Liver (tissue), 9 donors: ENCODE results near the gene STK11. TPM values are rescaled to one million over a fixed set of nuclear protein-coding genes. Genes with fewer than 3 reads are reported as not detected.

Experiments
- DNase-seq: peaks from one replicate; pipeline ENCODE4 v3.0.0-alpha.2; 2017; ENCODE audit warnings: low spot score
- H3K27ac ChIP-seq, 2 donors: one replicate each; pipeline ENCODE4 v1.7.0; 2013; ENCODE audit warnings: inconsistent platforms in 2 of 2, low read length in 2 of 2, control low read depth in 1 of 2, low read depth in 1 of 2, mild to moderate bottlenecking in 1 of 2
- H3K27me3 ChIP-seq, 4 donors: one replicate each; pipeline versions ENCODE4 v1.6.1 to v1.7.0; 2013; ENCODE audit warnings: low read length in 3 of 4, inconsistent platforms in 1 of 4, mild to moderate bottlenecking in 1 of 4, moderate library complexity in 1 of 4; ENCODE audit not compliant: control insufficient read depth in 4 of 4, insufficient read depth in 4 of 4
- H3K36me3 ChIP-seq, 4 donors: one replicate each; pipeline versions ENCODE4 v1.6.1 to v1.7.0; 2013; ENCODE audit warnings: low read length in 3 of 4, mild to moderate bottlenecking in 3 of 4, low read depth in 1 of 4, moderate library complexity in 1 of 4; ENCODE audit not compliant: control insufficient read depth in 4 of 4, insufficient read depth in 3 of 4
- H3K4me1 ChIP-seq, 4 donors: one replicate each; pipeline versions ENCODE4 v1.6.1 to v1.7.0; 2013; ENCODE audit warnings: low read length in 3 of 4, mild to moderate bottlenecking in 3 of 4, moderate library complexity in 1 of 4; ENCODE audit not compliant: control insufficient read depth in 4 of 4, insufficient read depth in 4 of 4
- H3K4me3 ChIP-seq, 3 donors: one replicate each; pipeline versions ENCODE4 v1.6.1 to v1.7.0; 2013; ENCODE audit warnings: low read length in 3 of 3, control low read depth in 1 of 3, low read depth in 1 of 3, mild to moderate bottlenecking in 1 of 3
- H3K9ac ChIP-seq, 2 donors: one replicate each; pipeline ENCODE4 v1.7.0; 2013; ENCODE audit warnings: low read length in 2 of 2, mild to moderate bottlenecking in 2 of 2, moderate library complexity in 2 of 2, control low read depth in 1 of 2, low read depth in 1 of 2
- H3K9me3 ChIP-seq, 4 donors: one replicate each; pipeline versions ENCODE4 v1.6.1 to v1.7.0; 2013; ENCODE audit warnings: low read length in 3 of 4; ENCODE audit not compliant: control insufficient read depth in 4 of 4
- CTCF ChIP-seq: fragments of 150-350 bp; IDR thresholded peaks from 2 replicates; pipeline ENCODE4 v1.5.1; 2017; ENCODE audit warnings: improper control_type of control experiment, low read depth, low read length; ENCODE audit not compliant: missing input control
- GABPA ChIP-seq, 2 donors: IDR thresholded peaks in 1 of 2; conservative IDR thresholded peaks in 1 of 2; 2 replicates each; pipeline ENCODE4 v1.6.1; 2016; ENCODE audit warnings: antibody characterized with exemption in 2 of 2, mild to moderate bottlenecking in 1 of 2, moderate library complexity in 1 of 2
- HNF4A ChIP-seq, 2 donors: conservative IDR thresholded peaks; 2 replicates each; pipeline ENCODE4 v1.6.1; 2016; ENCODE audit warnings: antibody characterized with exemption in 2 of 2, mild to moderate bottlenecking in 2 of 2
- JUND ChIP-seq, 2 donors: IDR thresholded peaks; 2 replicates each; pipeline ENCODE4 v1.6.1; 2016; ENCODE audit warnings: antibody characterized with exemption in 2 of 2
- NR2F2 ChIP-seq: IDR thresholded peaks from 2 replicates; pipeline ENCODE4 v1.6.1; 2016; ENCODE audit warnings: antibody characterized with exemption
- RAD21 ChIP-seq, 2 donors: IDR thresholded peaks; 2 replicates each; pipeline ENCODE4 v1.6.1; 2016; ENCODE audit warnings: antibody characterized with exemption in 2 of 2, mild to moderate bottlenecking in 2 of 2
- RXRA ChIP-seq, 2 donors: IDR thresholded peaks; 2 replicates each; pipeline ENCODE4 v1.6.1; 2017 to 2018; ENCODE audit warnings: antibody characterized with exemption in 2 of 2, mild to moderate bottlenecking in 1 of 2
- SP1 ChIP-seq: IDR thresholded peaks from 2 replicates; pipeline ENCODE4 v1.6.1; 2018; ENCODE audit warnings: antibody characterized with exemption, mild to moderate bottlenecking
- TAF1 ChIP-seq: conservative IDR thresholded peaks from 2 replicates; pipeline ENCODE4 v1.6.1; 2016; ENCODE audit warnings: antibody characterized with exemption, mild to moderate bottlenecking
- YY1 ChIP-seq: IDR thresholded peaks from 2 replicates; pipeline ENCODE4 v1.6.1; 2016; ENCODE audit warnings: antibody characterized with exemption, mild to moderate bottlenecking
- ZBTB33 ChIP-seq: IDR thresholded peaks from 2 replicates; pipeline ENCODE4 v1.6.1; 2016; ENCODE audit warnings: antibody characterized with exemption
- WGBS: extraction: QIAGEN DNeasy Blood & Tissue Kit; methylation state at CpG from one replicate; pipeline ENCODE4 v1.1.7; 2013; 5-methylcytosine and 5-hydroxymethylcytosine counted together
- polyA plus RNA-seq, 2 donors: library from polyadenylated mRNA; stranded (reverse) in 1 of 2; unstranded in 1 of 2; fragments of 200-250 nt in 1 of 2; fragments of >200 nt in 1 of 2; fragmentation: Nextera tagmentation in 1 of 2; extraction: Ambion mirVana in 1 of 2; gene quantifications; one replicate each; pipeline versions ENCODE4 v1.2.1 to v1.2.3, GENCODE V29; 2013 to 2015
- total RNA-seq, 2 donors: library from RNA; depleted of rRNA; stranded (reverse); fragments of >200 nt; gene quantifications; one replicate each; pipeline ENCODE4 v1.2.3, GENCODE V29; 2014
- TF ChIP-seq, protein P1 (sequence below): IDR thresholded peaks from 2 replicates; pipeline ENCODE4 v1.6.1; 2016; ENCODE audit warnings: antibody characterized with exemption
- TF ChIP-seq, protein P2 (sequence below): IDR thresholded peaks from 2 replicates; pipeline ENCODE4 v1.6.1; 2016; ENCODE audit warnings: antibody characterized with exemption, mild to moderate bottlenecking
- TF ChIP-seq, protein P3 (sequence below): IDR thresholded peaks from 2 replicates; pipeline ENCODE4 v1.6.1; 2016; ENCODE audit warnings: antibody characterized with exemption
- donor health status: healthy.
- donor health status: healthy.
- donor health status: healthy.
- donor health status: healthy.
- donor health status: healthy.

The STK11 gene
- total and polyA plus RNA-seq, 4 donors: 3.0 to 126 (median 35.5) TPM

DNA sequence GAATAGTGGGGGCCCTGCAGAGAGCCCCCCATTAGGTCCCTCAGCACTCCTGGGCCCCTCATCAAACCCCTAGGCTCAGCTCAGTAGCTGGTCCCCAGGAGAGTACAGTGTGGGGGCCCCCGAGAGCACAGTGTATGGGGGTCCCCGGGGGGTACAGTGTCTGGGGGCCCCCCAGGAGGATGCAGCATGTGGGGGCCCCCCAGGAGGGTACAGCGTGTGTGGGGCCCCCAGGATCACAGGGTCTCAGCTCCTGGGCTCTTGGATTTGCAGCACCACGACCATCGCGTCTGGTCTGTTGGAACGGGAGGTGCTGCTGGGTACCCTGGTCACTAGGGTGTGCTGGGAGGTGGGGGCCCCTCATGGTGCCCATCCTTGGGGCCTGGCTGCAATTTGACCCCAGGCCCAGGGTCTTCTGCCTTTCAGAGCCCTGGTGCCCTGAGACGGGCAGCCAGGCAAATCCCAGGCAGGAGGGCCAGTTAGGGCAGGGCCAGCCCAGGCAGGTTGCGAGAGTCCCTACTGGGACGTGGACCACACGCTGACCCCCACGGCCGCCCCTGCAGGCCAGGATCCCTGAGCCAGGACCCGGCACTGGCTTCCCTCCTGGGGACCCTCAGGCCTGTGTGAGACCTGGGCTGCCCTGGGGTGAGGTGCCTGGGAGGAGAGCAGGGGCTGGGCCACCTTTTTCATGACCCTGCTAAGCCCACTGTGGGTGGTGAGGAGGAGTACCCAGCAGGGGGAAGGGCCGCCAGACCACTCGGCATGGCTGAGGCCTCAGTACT lies 18.7 kb downstream of the STK11 start:
- Histone ChIP-seq H3K9me3 (no peaks in the 10 kb centered on the region), H3K27ac (no peak overlapping the region), H3K4me1 (peaks cover 0 to 5% (median 3%) of the 10 kb centered on the region in 4 donors), H3K36me3 (peaks cover 0 to 33% (median 14%) of the 10 kb centered on the region in 4 donors), H3K9ac (no peak overlapping the region), H3K27me3 (no peaks in the 10 kb centered on the region), H3K4me3 (no peak overlapping the region)
- TF ChIP-seq, protein P1, sequence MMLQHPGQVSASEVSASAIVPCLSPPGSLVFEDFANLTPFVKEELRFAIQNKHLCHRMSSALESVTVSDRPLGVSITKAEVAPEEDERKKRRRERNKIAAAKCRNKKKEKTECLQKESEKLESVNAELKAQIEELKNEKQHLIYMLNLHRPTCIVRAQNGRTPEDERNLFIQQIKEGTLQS: no peak
- TF ChIP-seq RXRA (IDR thresholded peaks at IDR 0.05) (no peak), CTCF (no peak), JUND (IDR thresholded peaks at IDR 0.05) (no peak), TAF1 (no peak), RAD21 (IDR thresholded peaks at IDR 0.05) (no peak), HNF4A (conservative IDR thresholded peaks at IDR 0.05) (no peak)
- no peak for DNase-seq
- WGBS: 96% methylated on average over 16 of the region's 16 CpGs

DNA sequence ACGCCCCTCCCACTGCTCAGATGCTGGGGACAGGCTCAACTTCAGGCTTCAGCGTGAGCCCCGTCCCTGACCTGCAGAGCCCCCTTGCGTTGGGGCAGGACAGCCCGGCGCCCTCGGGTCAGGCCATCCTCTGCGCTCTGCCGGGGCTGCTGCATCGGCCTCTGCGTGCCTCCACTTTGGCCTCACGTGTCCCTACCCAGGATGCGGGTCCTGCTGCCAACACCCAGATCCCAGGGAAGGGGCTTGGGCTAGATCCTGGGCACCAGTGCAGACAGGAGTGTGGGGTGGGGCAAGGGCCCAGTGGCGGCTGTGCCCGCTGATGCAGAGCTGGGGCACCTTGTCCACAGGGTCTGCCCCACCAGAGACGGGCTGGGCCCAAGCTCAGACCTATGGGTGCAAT lies 19.3 kb downstream of the STK11 start:
- TF ChIP-seq, protein P2, sequence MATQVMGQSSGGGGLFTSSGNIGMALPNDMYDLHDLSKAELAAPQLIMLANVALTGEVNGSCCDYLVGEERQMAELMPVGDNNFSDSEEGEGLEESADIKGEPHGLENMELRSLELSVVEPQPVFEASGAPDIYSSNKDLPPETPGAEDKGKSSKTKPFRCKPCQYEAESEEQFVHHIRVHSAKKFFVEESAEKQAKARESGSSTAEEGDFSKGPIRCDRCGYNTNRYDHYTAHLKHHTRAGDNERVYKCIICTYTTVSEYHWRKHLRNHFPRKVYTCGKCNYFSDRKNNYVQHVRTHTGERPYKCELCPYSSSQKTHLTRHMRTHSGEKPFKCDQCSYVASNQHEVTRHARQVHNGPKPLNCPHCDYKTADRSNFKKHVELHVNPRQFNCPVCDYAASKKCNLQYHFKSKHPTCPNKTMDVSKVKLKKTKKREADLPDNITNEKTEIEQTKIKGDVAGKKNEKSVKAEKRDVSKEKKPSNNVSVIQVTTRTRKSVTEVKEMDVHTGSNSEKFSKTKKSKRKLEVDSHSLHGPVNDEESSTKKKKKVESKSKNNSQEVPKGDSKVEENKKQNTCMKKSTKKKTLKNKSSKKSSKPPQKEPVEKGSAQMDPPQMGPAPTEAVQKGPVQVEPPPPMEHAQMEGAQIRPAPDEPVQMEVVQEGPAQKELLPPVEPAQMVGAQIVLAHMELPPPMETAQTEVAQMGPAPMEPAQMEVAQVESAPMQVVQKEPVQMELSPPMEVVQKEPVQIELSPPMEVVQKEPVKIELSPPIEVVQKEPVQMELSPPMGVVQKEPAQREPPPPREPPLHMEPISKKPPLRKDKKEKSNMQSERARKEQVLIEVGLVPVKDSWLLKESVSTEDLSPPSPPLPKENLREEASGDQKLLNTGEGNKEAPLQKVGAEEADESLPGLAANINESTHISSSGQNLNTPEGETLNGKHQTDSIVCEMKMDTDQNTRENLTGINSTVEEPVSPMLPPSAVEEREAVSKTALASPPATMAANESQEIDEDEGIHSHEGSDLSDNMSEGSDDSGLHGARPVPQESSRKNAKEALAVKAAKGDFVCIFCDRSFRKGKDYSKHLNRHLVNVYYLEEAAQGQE: no peak
- TF ChIP-seq SP1 (no peak), RXRA (IDR thresholded peaks at IDR 0.05) (no peak), GABPA (IDR thresholded peaks at IDR 0.05 in 1 of 2, conservative IDR thresholded peaks at IDR 0.05 in 1 of 2) (no peak), YY1 (no peak), NR2F2 (no peak), JUND (IDR thresholded peaks at IDR 0.05) (no peak), ZBTB33 (no peak), TAF1 (no peak)
- TF ChIP-seq, protein P3, sequence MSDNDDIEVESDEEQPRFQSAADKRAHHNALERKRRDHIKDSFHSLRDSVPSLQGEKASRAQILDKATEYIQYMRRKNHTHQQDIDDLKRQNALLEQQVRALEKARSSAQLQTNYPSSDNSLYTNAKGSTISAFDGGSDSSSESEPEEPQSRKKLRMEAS: no peak
- TF ChIP-seq, protein P1: no peak
- Histone ChIP-seq H3K9me3 (no peaks in the 10 kb centered on the region), H3K9ac (no peak overlapping the region), H3K27ac (no peak overlapping the region), H3K27me3 (no peaks in the 10 kb centered on the region), H3K4me3 (no peak overlapping the region), H3K36me3 (peaks cover 0 to 33% (median 14%) of the 10 kb centered on the region in 4 donors), H3K4me1 (peaks cover 0 to 5% (median 3%) of the 10 kb centered on the region in 4 donors)
- DNase-seq: no peak
- WGBS: 94% methylated on average over 16 of the region's 16 CpGs
